AG04449 (cell line): ENCODE results near the gene TERT.

Source experiments
- CTCF ChIA-PET: fragments of 350-600 bp; formaldehyde crosslinking; extraction: SDS; loops from one replicate; lab custom pipeline; 2021; ENCODE audit warnings: antibody characterized with exemption; lab: Yijun Ruan, JAX
- POLR2A ChIA-PET: fragments of 400-600, 350-600 bp; formaldehyde crosslinking; extraction: SDS; loops from one replicate; lab custom pipeline; 2020; ENCODE audit warnings: antibody characterized with exemption, inconsistent platforms; lab: Yijun Ruan, JAX
- DNase-seq: peaks from one replicate; pipeline ENCODE4 v3.0.0-alpha.2; 2010; ENCODE audit warnings: low read depth, low spot score
- H3K4me3 ChIP-seq: 2 replicates; pipeline ENCODE4 v1.5.1; 2011; ENCODE audit warnings: low read depth, mild to moderate bottlenecking, control low read depth, low read length
- CTCF ChIP-seq: IDR thresholded peaks from one replicate; pipeline ENCODE4 v1.5.1; 2011; ENCODE audit warnings: mild to moderate bottlenecking, moderate library complexity, low read length, control low read depth, inconsistent platforms; ENCODE audit not compliant: insufficient read depth; ENCODE audit errors: missing control alignments

TERT gene

GRCh38 chr5:1215320-1216096 is 79.4 kb downstream of the TERT start:
- DNase-seq: no peak
- TF ChIP-seq CTCF: no peak
- POLR2A ChIA-PET: no interaction called here
- CTCF ChIA-PET: no interaction called here
- H3K4me3 ChIP-seq: no peak overlapping the region

GRCh38 chr5:1214936-1215220 is 80.0 kb downstream of the TERT start:
- TF ChIP-seq CTCF: no peak
- DNase-seq: no peak
- CTCF ChIA-PET: no interaction called here

GRCh38 chr5:1214163-1214935 is 80.5 kb downstream of the TERT start:
- TF ChIP-seq CTCF: no peak

More at GRCh38 chr5:1214936-1215220, 80.0 kb downstream of the TERT start:
- H3K4me3 ChIP-seq: no peak overlapping the region
- POLR2A ChIA-PET: no interaction called here

GRCh38 chr5:1213508-1214162 is 81.2 kb downstream of the TERT start:
- CTCF ChIA-PET: interaction anchor here (0.8 kb wide), 1 partner anchor 9 kb away, joined by 3 read pairs; no protein-coding TSS in a partner anchor
- POLR2A ChIA-PET: no interaction called here
- DNase-seq: no peak
- no peak overlapping the region for H3K4me3 ChIP-seq
- TF ChIP-seq CTCF: no peak

More at GRCh38 chr5:1214163-1214935, 80.5 kb downstream of the TERT start:
- no peak overlapping the region for H3K4me3 ChIP-seq
- ChIA-PET POLR2A (no interaction called here), CTCF (interaction anchor here (0.8 kb wide), 1 partner anchor 10 kb away, joined by 3 read pairs; no protein-coding TSS in a partner anchor)
- DNase-seq: no peak

GRCh38 chr5:1212881-1213280 is 82.0 kb downstream of the TERT start:
- no peak for DNase-seq
- ChIA-PET POLR2A (no interaction called here), CTCF (no interaction called here)
- TF ChIP-seq CTCF: no peak
- H3K4me3 ChIP-seq: no peak overlapping the region

- ChIA-PET POLR2A (no interaction called here), CTCF (no interaction called here)
- DNase-seq: no peak
- no peak overlapping the region for H3K4me3 ChIP-seq
- TF ChIP-seq CTCF: no peak
Measured at GRCh38 chr5:1212271-1212670, 82.6 kb downstream of the TERT start.
